CD14-positive monocyte (primary cell): Measurements from ENCODE around the gene NELFE. TPM values are rescaled to one million over a fixed set of nuclear protein-coding genes. Genes with fewer than 3 reads are reported as not detected.
"Not testable (repeated sequence)": the region's sequence is repeated elsewhere in the genome, so short reads cannot be mapped to it uniquely, and the experiment has no call there.

Experiments used
- DNase-seq, 3 donors: peaks; one replicate each; pipeline ENCODE4 v3.0.0-alpha.2; 2011 to 2022
- H2AFZ ChIP-seq: 2 replicates; pipeline ENCODE4 v1.6.0; 2012; ENCODE audit warnings: mild to moderate bottlenecking, low read depth, low read length, inconsistent platforms; ENCODE audit not compliant: insufficient read depth, poor library complexity, severe bottlenecking
- H3K27ac ChIP-seq, 2 donors: 1 replicate in 1 of 2; 2 replicates in 1 of 2; pipeline ENCODE4 v1.5.1; 2012 to 2013; ENCODE audit warnings: low read length in 2 of 2, control low read depth in 1 of 2, inconsistent platforms in 1 of 2, low read depth in 1 of 2, mild to moderate bottlenecking in 1 of 2
- H3K27me3 ChIP-seq, 2 donors: one replicate each; pipeline versions ENCODE4 v1.6.0 to v1.6.1; 2011 to 2013; ENCODE audit warnings: low read length in 2 of 2; ENCODE audit not compliant: control insufficient read depth in 2 of 2, insufficient read depth in 2 of 2
- H3K36me3 ChIP-seq, 2 donors: replicated peaks in 1 of 2; 1 replicate in 1 of 2; 2 replicates in 1 of 2; pipeline versions ENCODE4 v1.5.1 to v1.6.1; 2012 to 2013; ENCODE audit warnings: low read length in 2 of 2, control low read depth in 1 of 2, inconsistent platforms in 1 of 2, mild to moderate bottlenecking in 1 of 2; ENCODE audit not compliant: insufficient read depth in 2 of 2, control insufficient read depth in 1 of 2
- H3K4me1 ChIP-seq, 2 donors: 1 replicate in 1 of 2; 2 replicates in 1 of 2; pipeline versions ENCODE4 v1.5.1 to v1.6.1; 2012 to 2013; ENCODE audit warnings: low read length in 2 of 2, control low read depth in 1 of 2, inconsistent platforms in 1 of 2, mild to moderate bottlenecking in 1 of 2, moderate library complexity in 1 of 2; ENCODE audit not compliant: insufficient read depth in 2 of 2, control insufficient read depth in 1 of 2
- H3K4me2 ChIP-seq: replicated peaks from 2 replicates; pipeline ENCODE3; 2012; ENCODE audit warnings: low read length, moderate library complexity, mild to moderate bottlenecking; ENCODE audit not compliant: poor library complexity, severe bottlenecking; ENCODE audit errors: extremely low read depth
- H3K4me3 ChIP-seq, 3 experiments: fragments of 200-600 bp in 1 of 3; sonication (generic) in 1 of 3; replicated peaks in 1 of 3; 1 replicate in 2 of 3; 2 replicates in 1 of 3; pipeline ENCODE4 v1.5.1; 2011 to 2013; ENCODE audit warnings: low read length in 3 of 3, mild to moderate bottlenecking in 3 of 3, control low read depth in 2 of 3, low read depth in 2 of 3, inconsistent platforms in 1 of 3, moderate library complexity in 1 of 3
- H3K79me2 ChIP-seq: 2 replicates; pipeline ENCODE4 v1.6.0; 2012; ENCODE audit warnings: mild to moderate bottlenecking, control low read depth, inconsistent platforms, low read length, moderate library complexity; ENCODE audit not compliant: insufficient read depth
- H3K9ac ChIP-seq: 2 replicates; pipeline ENCODE4 v1.6.0; 2017; ENCODE audit warnings: low read length, mild to moderate bottlenecking; ENCODE audit not compliant: insufficient read depth, poor library complexity, severe bottlenecking
- H3K9me3 ChIP-seq, 2 donors: replicated peaks in 1 of 2; 1 replicate in 1 of 2; 2 replicates in 1 of 2; pipeline versions ENCODE4 v1.5.1 to v1.6.1; 2012 to 2013; ENCODE audit warnings: low read length in 2 of 2, control low read depth in 1 of 2; ENCODE audit not compliant: control insufficient read depth in 1 of 2, insufficient read depth in 1 of 2
- H4K20me1 ChIP-seq: 2 replicates; pipeline ENCODE4 v1.6.0; 2012; ENCODE audit warnings: mild to moderate bottlenecking, low read length, control low read depth, moderate library complexity; ENCODE audit not compliant: insufficient read depth
- H3K27ac Mint-ChIP-seq, 7 donors: one replicate each; pipeline ENCODE4 v1.8.0; 2020; ENCODE audit warnings: mild to moderate bottlenecking in 7 of 7, mixed read lengths in 7 of 7, moderate library complexity in 6 of 7, inconsistent platforms in 2 of 7
- H3K27me3 Mint-ChIP-seq, 3 donors: one replicate each; pipeline ENCODE4 v1.8.0; 2021 to 2022; ENCODE audit warnings: low read depth in 3 of 3, mild to moderate bottlenecking in 3 of 3, mixed read lengths in 3 of 3, moderate library complexity in 3 of 3, inconsistent platforms in 1 of 3
- H3K36me3 Mint-ChIP-seq, 2 donors: one replicate each; pipeline ENCODE4 v1.8.0; 2020; ENCODE audit warnings: mixed read lengths in 2 of 2, inconsistent platforms in 1 of 2, mild to moderate bottlenecking in 1 of 2
- H3K4me1 Mint-ChIP-seq: one replicate; pipeline ENCODE4 v1.8.0; 2020; ENCODE audit warnings: mild to moderate bottlenecking, mixed read lengths
- H3K4me3 Mint-ChIP-seq, 2 donors: one replicate each; pipeline ENCODE4 v1.8.0; 2020; ENCODE audit warnings: mild to moderate bottlenecking in 2 of 2, mixed read lengths in 2 of 2, moderate library complexity in 1 of 2
- H3K9me3 Mint-ChIP-seq, 7 donors: one replicate each; pipeline ENCODE4 v1.8.0; 2020 to 2022; ENCODE audit warnings: mixed read lengths in 7 of 7, mild to moderate bottlenecking in 6 of 7, moderate library complexity in 6 of 7, inconsistent platforms in 2 of 7
- WGBS: methylation state at CpG from one replicate; pipeline ENCODE4 v1.1.5; 2013; ENCODE audit warnings: missing lambda C conversion rate; ENCODE audit not compliant: insufficient coverage; 5-methylcytosine and 5-hydroxymethylcytosine counted together
- intact Hi-C, 2 donors: fragments of 100-400 bp; cut with micrococcal nuclease; formaldehyde crosslinking; loops; one replicate each; pipeline versions ENCODE4 v1.15.0 to v1.15.1; 2023
- polyA plus RNA-seq, 3 donors: library from polyadenylated mRNA; depleted of rRNA in 1 of 3; unstranded in 2 of 3; stranded (reverse) in 1 of 3; fragments of 300-500 nt in 2 of 3; fragments of >200 nt in 1 of 3; fragmentation: Illumina TruSeq in 2 of 3; gene quantifications; 1 replicate in 2 of 3; 2 replicates in 1 of 3; pipeline ENCODE4 v1.2.3, GENCODE V29; 2012 to 2021
- TF ChIP-seq, protein P1 (sequence below): fragments of 200-600 bp; IDR thresholded peaks from one replicate; pipeline ENCODE4 v1.8.0; 2022; ENCODE audit warnings: antibody characterized with exemption, mild to moderate bottlenecking

NELFE gene
- polyA plus RNA-seq, 3 donors: 48.8 to 74.4 (median 61.4) TPM

DNA sequence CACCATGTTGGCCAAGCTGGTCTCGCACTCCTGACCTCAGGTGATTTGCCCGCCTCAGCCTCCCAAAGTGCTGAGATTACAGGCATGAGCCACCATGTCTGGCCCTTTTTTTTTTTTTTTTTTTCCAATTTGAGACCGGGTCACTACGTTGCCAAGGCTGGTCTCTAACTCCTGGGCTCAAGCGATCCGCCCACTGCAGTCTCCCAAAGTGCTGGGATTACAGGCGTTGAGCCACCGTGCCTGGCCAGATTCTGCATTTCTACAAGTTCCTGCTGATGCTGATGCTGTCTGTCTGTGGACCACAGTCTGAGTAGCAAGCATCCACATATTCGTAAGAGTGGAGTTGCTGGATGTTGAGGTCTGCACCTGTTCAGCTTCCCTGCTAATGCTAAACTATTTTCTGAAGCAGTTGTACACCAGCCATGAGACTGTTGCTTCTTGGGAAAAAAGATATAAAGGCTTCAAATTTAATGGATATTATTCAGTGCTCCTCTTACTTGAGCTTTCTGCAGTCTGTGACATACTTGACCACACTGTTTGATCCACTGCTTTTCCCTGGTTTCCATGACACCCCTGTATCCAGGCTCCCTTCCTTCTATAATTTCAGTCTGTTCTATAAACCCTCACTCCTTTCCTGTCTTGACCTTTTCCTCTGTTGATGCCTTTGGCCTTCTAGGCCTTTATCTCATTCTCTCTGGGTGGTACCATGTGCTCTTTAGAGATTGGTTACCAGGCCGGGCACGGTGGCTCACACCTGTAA, 46.8 kb downstream of the NELFE start:
- Mint-ChIP-seq H3K27me3 (peaks cover 0 to 8% (median 4%) of the 10 kb centered on the region in 3 donors), H3K27ac (peak overlapping the region in 3 of 7 donors; percentile 19 to 63 (median 32)), H3K9me3 (no peaks in the 10 kb centered on the region), H3K4me3 (no peak overlapping the region), H3K4me1 (peaks cover 13% of the 10 kb centered on the region), H3K36me3 (no peaks in the 10 kb centered on the region)
- peaks cover 6% of the 10 kb centered on the region in 2 donors for H3K4me1 ChIP-seq
- no peak overlapping the region for H3K4me3 ChIP-seq
- TF ChIP-seq, protein P1, sequence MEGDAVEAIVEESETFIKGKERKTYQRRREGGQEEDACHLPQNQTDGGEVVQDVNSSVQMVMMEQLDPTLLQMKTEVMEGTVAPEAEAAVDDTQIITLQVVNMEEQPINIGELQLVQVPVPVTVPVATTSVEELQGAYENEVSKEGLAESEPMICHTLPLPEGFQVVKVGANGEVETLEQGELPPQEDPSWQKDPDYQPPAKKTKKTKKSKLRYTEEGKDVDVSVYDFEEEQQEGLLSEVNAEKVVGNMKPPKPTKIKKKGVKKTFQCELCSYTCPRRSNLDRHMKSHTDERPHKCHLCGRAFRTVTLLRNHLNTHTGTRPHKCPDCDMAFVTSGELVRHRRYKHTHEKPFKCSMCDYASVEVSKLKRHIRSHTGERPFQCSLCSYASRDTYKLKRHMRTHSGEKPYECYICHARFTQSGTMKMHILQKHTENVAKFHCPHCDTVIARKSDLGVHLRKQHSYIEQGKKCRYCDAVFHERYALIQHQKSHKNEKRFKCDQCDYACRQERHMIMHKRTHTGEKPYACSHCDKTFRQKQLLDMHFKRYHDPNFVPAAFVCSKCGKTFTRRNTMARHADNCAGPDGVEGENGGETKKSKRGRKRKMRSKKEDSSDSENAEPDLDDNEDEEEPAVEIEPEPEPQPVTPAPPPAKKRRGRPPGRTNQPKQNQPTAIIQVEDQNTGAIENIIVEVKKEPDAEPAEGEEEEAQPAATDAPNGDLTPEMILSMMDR: no peak
- intact Hi-C loops: no loop called here
- no peak for DNase-seq
- H2AFZ ChIP-seq: no peak overlapping the region
- H3K36me3 ChIP-seq: no peaks in the 10 kb centered on the region
- H3K27ac ChIP-seq: no peak overlapping the region
- H3K4me2 ChIP-seq: no peak overlapping the region
- WGBS: 90% methylated on average over 11 of the region's 11 CpGs
- no peak overlapping the region for H3K9ac ChIP-seq
- no peaks in the 10 kb centered on the region for H4K20me1 ChIP-seq
- H3K27me3 ChIP-seq: no peaks in the 10 kb centered on the region
- H3K79me2 ChIP-seq: no peaks in the 10 kb centered on the region
- no peaks in the 10 kb centered on the region for H3K9me3 ChIP-seq

DNA sequence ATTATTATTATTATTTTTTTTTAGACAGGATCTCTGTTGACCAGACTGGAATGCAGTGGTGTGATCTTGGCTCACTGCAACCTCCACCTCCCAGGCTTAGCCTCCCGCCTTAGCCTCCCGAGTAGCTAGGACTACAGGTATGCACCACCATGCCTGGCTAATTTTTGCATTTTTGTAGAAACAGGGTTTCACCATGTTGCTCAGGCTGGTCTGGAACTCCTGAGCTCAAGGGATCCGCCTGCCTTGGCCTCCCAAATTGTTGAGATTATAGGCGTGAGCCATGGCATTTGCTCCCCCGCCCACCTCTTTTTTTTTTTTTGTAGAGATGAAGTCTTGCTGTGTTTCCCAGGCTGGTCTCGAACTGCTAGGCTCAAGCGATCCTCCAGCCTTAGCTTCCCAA, 49.5 kb downstream of the NELFE start:
- H3K9me3 Mint-ChIP-seq, H3K4me2 ChIP-seq, H3K9me3 ChIP-seq, H3K27ac ChIP-seq, H3K36me3 ChIP-seq, H3K79me2 ChIP-seq, H3K27me3 ChIP-seq, H3K9ac ChIP-seq, H4K20me1 ChIP-seq, H2AFZ ChIP-seq, H3K36me3 Mint-ChIP-seq, H3K4me3 ChIP-seq, H3K4me1 ChIP-seq, H3K27ac Mint-ChIP-seq, DNase-seq: not testable (repeated sequence)
- Mint-ChIP-seq H3K27me3 (peaks cover 4 to 20% (median 8%) of the 10 kb centered on the region in 3 donors), H3K4me3 (peak overlapping the region in 1 of 2 donors; percentile 11), H3K4me1 (peaks cover 13% of the 10 kb centered on the region)
- intact Hi-C loops: loop anchor here in 1 of 2 donors (5.0 kb wide), 1 partner anchor 33 kb away; no protein-coding TSS in a partner anchor
- WGBS: 100% methylated on average over 2 of the region's 7 CpGs
